Muscle layer of duodenum (tissue), 2 donors: ENCODE data around the gene ZNF565.
"Not testable (repeated sequence)": the region's sequence is repeated elsewhere in the genome, so short reads cannot be mapped to it uniquely, and the experiment has no call there.

Experiments used
- H3K27ac ChIP-seq: one replicate; pipeline ENCODE4 v1.7.0; 2013; ENCODE audit warnings: mild to moderate bottlenecking, low read length
- H3K27me3 ChIP-seq: one replicate; pipeline ENCODE4 v1.7.0; 2013; ENCODE audit warnings: low read depth, mild to moderate bottlenecking, control low read depth, low read length
- H3K36me3 ChIP-seq, 2 donors: one replicate each; pipeline ENCODE4 v1.7.0; 2013; ENCODE audit warnings: low read length in 2 of 2, control low read depth in 1 of 2, mild to moderate bottlenecking in 1 of 2; ENCODE audit not compliant: insufficient read depth in 2 of 2, control insufficient read depth in 1 of 2
- H3K4me1 ChIP-seq, 2 donors: one replicate each; pipeline ENCODE4 v1.7.0; 2013; ENCODE audit warnings: low read length in 2 of 2, mild to moderate bottlenecking in 2 of 2, control low read depth in 1 of 2, moderate library complexity in 1 of 2; ENCODE audit not compliant: insufficient read depth in 2 of 2, control insufficient read depth in 1 of 2
- H3K4me3 ChIP-seq, 2 donors: one replicate each; pipeline ENCODE4 v1.7.0; 2013; ENCODE audit warnings: low read length in 2 of 2, low read depth in 1 of 2, mild to moderate bottlenecking in 1 of 2
- H3K9me3 ChIP-seq, 2 donors: one replicate each; pipeline ENCODE4 v1.7.0; 2013; ENCODE audit warnings: low read length in 2 of 2, control low read depth in 1 of 2, mild to moderate bottlenecking in 1 of 2; ENCODE audit not compliant: control insufficient read depth in 1 of 2
- donor health status: healthy.

The ZNF565 gene

DNA sequence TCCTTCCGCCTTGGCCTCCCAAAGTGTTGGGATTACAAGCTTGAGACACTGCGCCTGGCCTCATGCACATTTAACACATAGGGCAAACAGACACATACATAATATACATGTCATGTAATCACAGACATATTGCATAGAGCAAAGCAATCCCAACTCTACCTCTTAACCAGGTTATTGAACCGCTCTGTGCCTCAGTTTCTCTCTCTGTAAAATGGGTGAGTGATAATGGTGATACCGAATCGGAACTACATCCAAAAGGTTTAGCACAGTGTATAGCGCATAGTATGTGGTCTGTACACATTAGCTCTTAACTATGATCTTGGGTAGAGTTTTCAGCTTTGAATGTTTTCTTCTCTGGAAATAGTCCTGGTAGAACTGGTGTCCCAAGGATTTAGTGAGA is 69.8 kb downstream of the ZNF565 start:
- Histone ChIP-seq H3K36me3 (peaks cover 45 to 59% of the 10 kb centered on the region in 2 donors), H3K27ac (no peak overlapping the region), H3K4me3 (no peak overlapping the region), H3K9me3 (no peaks in the 10 kb centered on the region), H3K27me3 (no peaks in the 10 kb centered on the region), H3K4me1 (peaks cover 8 to 11% of the 10 kb centered on the region in 2 donors)

- Histone ChIP-seq H3K9me3 (no peaks in the 10 kb centered on the region), H3K4me3 (no peak overlapping the region), H3K27me3 (no peaks in the 10 kb centered on the region), H3K27ac (no peak overlapping the region), H3K4me1 (peaks cover 8 to 11% of the 10 kb centered on the region in 2 donors), H3K36me3 (peaks cover 35 to 49% of the 10 kb centered on the region in 2 donors)
Measured at GRCh38 chr19:36142496-36142895, 72.0 kb downstream of the ZNF565 start.

DNA sequence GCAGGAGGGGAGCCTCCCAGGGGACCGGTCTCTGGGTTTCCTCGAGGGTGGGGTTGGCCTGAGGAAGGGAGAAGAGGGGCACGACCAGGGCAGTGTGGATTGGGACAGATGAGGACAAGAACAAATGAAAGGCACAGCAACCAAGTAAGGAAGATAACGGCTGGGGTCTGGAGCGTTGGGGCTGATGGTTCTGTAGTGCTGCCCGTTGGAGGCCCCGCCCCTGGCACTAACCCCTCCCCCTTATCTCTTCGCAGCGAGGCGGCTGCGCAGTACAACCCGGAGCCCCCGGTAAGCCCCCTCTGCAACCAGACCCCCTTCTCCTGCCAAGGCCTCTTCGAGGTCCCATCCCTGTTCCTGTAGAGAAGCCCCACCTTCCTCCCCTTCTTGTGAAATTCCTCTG is 72.4 kb downstream of the ZNF565 start:
- Histone ChIP-seq H3K4me3 (peak overlapping the region in 1 of 2 donors; percentile 83), H3K27me3 (no peaks in the 10 kb centered on the region), H3K27ac (no peak overlapping the region), H3K9me3 (no peaks in the 10 kb centered on the region), H3K4me1 (peaks cover 8 to 11% of the 10 kb centered on the region in 2 donors), H3K36me3 (peaks cover 33 to 46% of the 10 kb centered on the region in 2 donors)

DNA sequence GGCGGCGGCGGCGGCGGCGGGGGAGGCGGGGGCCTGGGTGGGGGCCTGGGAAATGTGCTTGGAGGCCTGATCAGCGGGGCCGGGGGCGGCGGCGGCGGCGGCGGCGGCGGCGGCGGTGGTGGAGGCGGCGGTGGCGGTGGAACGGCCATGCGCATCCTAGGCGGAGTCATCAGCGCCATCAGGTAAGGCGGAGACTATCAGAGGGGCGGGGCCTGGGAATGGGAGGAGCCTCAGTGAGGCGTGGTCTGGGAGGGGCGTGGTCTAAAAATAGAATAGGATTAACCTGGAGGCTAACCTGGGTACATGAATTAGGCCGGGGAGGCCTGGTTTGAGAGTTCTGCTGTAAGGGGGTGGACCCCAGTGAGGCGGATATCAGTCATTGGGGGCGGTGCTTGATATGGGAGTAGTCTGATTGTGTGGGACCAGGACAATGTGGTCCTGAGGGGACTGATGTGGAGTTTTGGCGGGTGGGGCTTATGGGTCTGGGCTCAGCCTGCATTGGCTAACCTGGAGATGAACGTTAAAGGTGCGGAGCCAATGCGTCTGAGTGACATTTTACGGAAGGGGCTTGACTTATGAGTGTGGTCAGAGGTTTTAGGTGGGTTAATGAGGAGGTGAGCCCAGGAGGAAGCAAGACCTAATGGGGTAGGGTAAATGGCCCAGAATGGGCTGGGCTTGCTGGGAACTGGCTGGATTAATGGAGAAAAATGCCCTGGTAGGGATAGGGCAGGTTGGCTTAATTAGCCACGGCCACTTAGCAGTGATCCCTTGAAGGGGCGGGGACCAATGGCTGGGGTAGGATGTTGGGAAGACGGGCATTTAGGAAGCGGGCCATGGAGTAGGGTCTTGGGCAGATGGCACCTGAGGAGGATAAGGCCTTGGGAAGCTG is 73.2 kb downstream of the ZNF565 start:
- H3K9me3 ChIP-seq: no peaks in the 10 kb centered on the region
- H3K27me3 ChIP-seq: no peaks in the 10 kb centered on the region
- H3K36me3 ChIP-seq: peaks cover 25 to 38% of the 10 kb centered on the region in 2 donors
- peak overlapping the region; percentile 67 for H3K27ac ChIP-seq
- H3K4me3 ChIP-seq: peak overlapping the region; percentile 83 to 100
- H3K4me1 ChIP-seq: peaks cover 8 to 11% of the 10 kb centered on the region in 2 donors

- Histone ChIP-seq H3K36me3 (peaks cover 17 to 30% of the 10 kb centered on the region in 2 donors), H3K4me3 (peak overlapping the region; percentile 83 to 100), H3K9me3 (no peaks in the 10 kb centered on the region), H3K4me1 (peaks cover 8 to 11% of the 10 kb centered on the region in 2 donors), H3K27ac (peak overlapping the region; percentile 100), H3K27me3 (no peaks in the 10 kb centered on the region)
Measured at GRCh38 chr19:36140304-36141038, 74.0 kb downstream of the ZNF565 start.

DNA sequence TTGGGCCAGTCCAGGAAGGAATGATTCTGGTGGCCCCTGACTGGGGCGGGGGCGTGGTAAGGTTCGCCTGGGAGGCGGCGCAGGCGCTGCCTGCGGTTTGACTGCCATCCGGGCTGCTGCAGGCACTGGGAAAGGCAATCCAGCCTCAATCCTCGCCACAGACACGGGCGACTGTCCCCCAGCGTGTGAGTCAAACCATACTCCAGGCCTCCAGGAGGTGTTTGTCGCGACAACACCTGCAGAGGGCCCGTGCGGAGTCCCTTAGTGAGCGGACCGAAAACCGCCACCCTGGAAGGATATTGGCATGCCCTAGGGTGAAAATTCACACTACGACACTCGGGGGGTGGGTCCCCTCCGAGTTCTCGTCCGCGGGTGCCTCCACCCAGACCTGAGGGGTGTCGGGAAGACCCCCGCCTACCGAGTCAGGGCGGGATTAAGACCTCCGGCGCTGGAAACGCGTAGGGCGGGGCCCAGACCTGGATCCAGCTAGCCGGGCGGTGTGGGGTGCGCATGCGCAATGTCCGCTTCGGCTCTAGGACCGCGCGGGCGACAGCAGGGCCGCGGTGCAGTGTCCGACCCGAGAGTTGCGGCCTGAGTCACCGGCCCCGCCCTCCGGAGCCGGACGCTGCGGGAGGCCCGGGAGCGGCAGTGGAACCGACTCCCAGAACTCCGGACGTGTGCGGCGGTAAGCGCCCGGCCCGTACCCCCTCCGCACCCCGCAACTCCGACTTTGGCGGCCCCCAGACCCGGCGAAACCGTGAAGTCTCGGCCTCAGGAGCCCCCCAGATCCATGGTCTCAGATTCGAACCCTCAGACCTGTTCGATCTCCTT is 74.8 kb downstream of the ZNF565 start, which contains the start of gene CAPNS1:
CAPNS1 (plus strand) TSS at position 594 of the 831 bp plus-strand sequence. CDS start 946 bp downstream, outside the sequence.
- Histone ChIP-seq H3K27me3 (no peaks in the 10 kb centered on the region), H3K4me1 (peaks cover 8 to 11% of the 10 kb centered on the region in 2 donors), H3K27ac (peak within 1 kb of the TSS; percentile 100), H3K4me3 (peak within 1 kb of the TSS; percentile 83 to 100), H3K36me3 (peaks cover 12 to 22% of the 10 kb centered on the region in 2 donors), H3K9me3 (no peaks in the 10 kb centered on the region)

DNA sequence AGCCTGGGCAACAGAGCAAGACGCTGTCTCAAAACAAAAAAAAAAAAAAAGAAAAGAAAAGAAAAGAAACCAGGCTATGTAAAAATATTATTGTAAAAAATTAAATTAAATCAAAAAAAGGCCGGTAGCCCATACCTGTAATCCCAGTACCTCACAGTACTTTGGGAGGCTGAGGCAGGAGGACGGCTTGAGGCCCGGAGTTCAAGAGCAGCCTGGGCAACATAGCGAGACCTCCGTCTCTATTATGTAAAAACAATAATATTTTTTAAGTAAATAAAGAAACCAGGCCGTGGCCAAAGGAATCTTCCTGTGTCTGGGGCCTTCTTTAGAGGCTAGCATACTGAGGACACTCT is 75.4 kb downstream of the ZNF565 start:
- Histone ChIP-seq H3K27me3 (no peaks in the 10 kb centered on the region), H3K36me3 (peaks cover 10 to 17% of the 10 kb centered on the region in 2 donors), H3K4me1 (peaks cover 8 to 11% of the 10 kb centered on the region in 2 donors), H3K27ac (peak overlapping the region; percentile 87), H3K4me3 (peak overlapping the region; percentile 74 to 83), H3K9me3 (no peaks in the 10 kb centered on the region)

GRCh38 chr19:36136964-36137686 is 77.3 kb downstream of the ZNF565 start:
- Histone ChIP-seq H3K4me3 (peak overlapping the region in 1 of 2 donors; percentile 37), H3K27ac (peak overlapping the region; percentile 72), H3K27me3 (no peaks in the 10 kb centered on the region), H3K4me1 (peaks cover 8 to 11% of the 10 kb centered on the region in 2 donors), H3K36me3 (peaks cover 0 to 4% of the 10 kb centered on the region in 2 donors), H3K9me3 (no peaks in the 10 kb centered on the region)

DNA sequence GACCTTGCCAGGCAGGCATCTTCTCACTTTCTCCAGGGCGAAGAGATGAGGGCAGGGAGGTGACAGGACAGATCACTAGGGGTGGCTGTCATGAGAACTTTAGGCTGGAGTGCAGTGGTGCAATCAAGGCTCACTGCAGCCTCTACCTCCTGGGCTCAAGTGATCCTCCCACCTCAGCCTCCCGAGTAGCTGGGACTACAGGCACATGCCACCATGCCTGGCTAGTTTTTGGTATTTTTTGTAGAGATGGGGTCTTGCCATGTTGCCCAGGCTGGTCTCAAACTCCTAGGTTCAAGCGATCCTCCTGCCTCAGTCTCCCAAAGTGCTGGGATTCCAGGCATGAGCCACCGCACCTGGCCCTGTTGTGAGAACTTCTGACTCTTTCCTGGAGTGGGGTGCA is 79.6 kb downstream of the ZNF565 start:
- not testable (repeated sequence) for H3K9me3 ChIP-seq, H3K27ac ChIP-seq, H3K4me1 ChIP-seq, H3K27me3 ChIP-seq, H3K4me3 ChIP-seq, H3K36me3 ChIP-seq
